Testis (tissue), 2 donors: ENCODE data around the gene ANO7.

Source experiments
- CTCF ChIP-seq, 3 experiments: fragments of 450-650 bp in 2 of 3; fragments of 200-600 bp in 1 of 3; sonication (generic) in 1 of 3; IDR thresholded peaks; one replicate each; pipeline ENCODE4 v1.5.1; 2016 to 2019; ENCODE audit warnings: antibody characterized with exemption in 3 of 3, mild to moderate bottlenecking in 2 of 3, moderate library complexity in 1 of 3
- POLR2A ChIP-seq: fragments of 450-650 bp; IDR thresholded peaks from one replicate; pipeline ENCODE4 v1.6.1; 2017; ENCODE audit warnings: antibody characterized with exemption, mild to moderate bottlenecking, moderate library complexity

- TF ChIP-seq POLR2A (no peak), CTCF (IDR thresholded peaks at IDR 0.05) (no peak)
Measured at GRCh38 chr2:241207641-241208040, 19.2 kb downstream of the ANO7 start.
